ENCODE data around the gene ZNF181. TPM values are rescaled to one million over a fixed set of nuclear protein-coding genes. Genes with fewer than 3 reads are reported as not detected.

ZNF181 gene
- total and polyA plus RNA-seq, 9 donors: 15.0 to 39.2 (median 23.3) TPM

GRCh38 chr19:34773555-34773864, 39.5 kb downstream of the ZNF181 start:
- Histone ChIP-seq H3K27ac (peak overlapping the region in 1 of 2 donors; percentile 65), H3K9me3 (no peaks in the 10 kb centered on the region), H3K4me1 (ENCODE audit: insufficient read depth) (peaks cover 5% of the 10 kb centered on the region), H3K4me3 (peak overlapping the region; percentile 70), H3K27me3 (no peaks in the 10 kb centered on the region), H3K36me3 (no peaks in the 10 kb centered on the region)
- intact Hi-C loops (cut with DNase I): no loop called here
- 69 to 78% (median 70%) methylated on average over 2 of the region's 2 CpGs for WGBS, 3 donors
- DNase-seq: no peak
- no peak for TF ChIP-seq CTCF (IDR thresholded peaks at IDR 0.05)
- no peak for TF ChIP-seq POLR2A (IDR thresholded peaks at IDR 0.05)
- no peak for TF ChIP-seq EP300 (IDR thresholded peaks at IDR 0.05)

- intact Hi-C loops (cut with DNase I): no loop called here
- WGBS, 3 donors: 60 to 77% (median 73%) methylated on average over 2 of the region's 2 CpGs
- Histone ChIP-seq H3K4me3 (no peak overlapping the region), H3K36me3 (no peaks in the 10 kb centered on the region), H3K27ac (no peak overlapping the region), H3K4me1 (ENCODE audit: insufficient read depth) (peaks cover 5% of the 10 kb centered on the region), H3K9me3 (peaks cover 0 to 4% of the 10 kb centered on the region in 2 donors), H3K27me3 (no peaks in the 10 kb centered on the region)
- no peak for TF ChIP-seq POLR2A (IDR thresholded peaks at IDR 0.05)
- TF ChIP-seq EP300 (IDR thresholded peaks at IDR 0.05): no peak
- TF ChIP-seq CTCF (IDR thresholded peaks at IDR 0.05): no peak
- DNase-seq: no peak
Measured at GRCh38 chr19:34774857-34775256, 40.8 kb downstream of the ZNF181 start.

GRCh38 chr19:34778342-34778741, 44.3 kb downstream of the ZNF181 start:
- Histone ChIP-seq H3K27ac (no peak overlapping the region), H3K9me3 (peaks cover 0 to 4% of the 10 kb centered on the region in 2 donors), H3K27me3 (no peaks in the 10 kb centered on the region), H3K4me3 (no peak overlapping the region), H3K4me1 (ENCODE audit: insufficient read depth) (no peaks in the 10 kb centered on the region), H3K36me3 (no peaks in the 10 kb centered on the region)
- intact Hi-C loops (cut with DNase I): no loop called here
- 67 to 73% (median 67%) methylated on average over 2 of the region's 2 CpGs for WGBS, 3 donors
- no peak for TF ChIP-seq EP300 (IDR thresholded peaks at IDR 0.05)
- TF ChIP-seq POLR2A (IDR thresholded peaks at IDR 0.05): no peak
- no peak for TF ChIP-seq CTCF (IDR thresholded peaks at IDR 0.05)
- DNase-seq: no peak

- WGBS, 3 donors: 47 to 58% (median 58%) methylated on average over 3 of the region's 3 CpGs
Measured at GRCh38 chr19:34779652-34780051, 45.6 kb downstream of the ZNF181 start.

More at GRCh38 chr19:34779652-34780051, 45.6 kb downstream of the ZNF181 start:
- no peak for DNase-seq
- H3K36me3 ChIP-seq: no peaks in the 10 kb centered on the region
- intact Hi-C loops (cut with DNase I): no loop called here
- H3K9me3 ChIP-seq: peaks cover 0 to 4% of the 10 kb centered on the region in 2 donors
- no peak overlapping the region for H3K27ac ChIP-seq
- TF ChIP-seq EP300 (IDR thresholded peaks at IDR 0.05): no peak
- no peak for TF ChIP-seq POLR2A (IDR thresholded peaks at IDR 0.05)
- TF ChIP-seq CTCF (IDR thresholded peaks at IDR 0.05): no peak
- H3K4me1 ChIP-seq (ENCODE audit: insufficient read depth): no peaks in the 10 kb centered on the region
- no peaks in the 10 kb centered on the region for H3K27me3 ChIP-seq
- no peak overlapping the region for H3K4me3 ChIP-seq

Measured in ovary (tissue), 9 donors.